ENCODE data around the gene HS6ST1.

The HS6ST1 gene

DNA sequence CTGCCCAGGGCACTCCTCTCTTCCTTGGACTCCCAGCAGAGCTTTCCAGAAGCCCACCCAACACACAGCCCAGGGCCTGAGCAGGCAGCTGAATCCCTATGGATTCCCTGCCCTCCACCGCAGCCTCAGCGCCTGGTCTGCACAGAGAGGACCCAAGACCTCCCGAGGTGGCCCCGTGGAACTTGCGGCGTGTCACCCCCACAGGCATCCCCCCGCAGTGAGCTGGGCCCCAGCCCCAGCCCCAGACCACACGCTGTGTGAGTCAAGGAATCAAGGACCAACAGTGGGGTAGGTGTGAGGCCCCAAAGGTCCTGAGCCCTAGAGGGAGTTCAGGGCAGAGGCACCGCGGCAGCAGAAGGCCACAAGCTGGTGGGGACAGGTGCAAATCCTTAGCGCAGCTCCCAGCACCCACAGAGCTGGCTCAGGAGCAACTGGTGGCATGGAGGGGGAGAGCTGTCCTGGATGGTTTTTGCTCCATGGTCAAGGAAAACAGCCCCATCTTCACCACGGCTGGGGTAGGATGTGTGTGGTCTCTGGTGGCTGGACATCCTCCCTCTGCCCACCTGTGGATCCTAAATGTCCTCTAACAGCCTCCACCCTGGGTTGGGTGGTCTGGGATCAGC is 8.5 kb downstream of the HS6ST1 start:
- no peak for DNase-seq (ENCODE audit: low read depth)

DNA sequence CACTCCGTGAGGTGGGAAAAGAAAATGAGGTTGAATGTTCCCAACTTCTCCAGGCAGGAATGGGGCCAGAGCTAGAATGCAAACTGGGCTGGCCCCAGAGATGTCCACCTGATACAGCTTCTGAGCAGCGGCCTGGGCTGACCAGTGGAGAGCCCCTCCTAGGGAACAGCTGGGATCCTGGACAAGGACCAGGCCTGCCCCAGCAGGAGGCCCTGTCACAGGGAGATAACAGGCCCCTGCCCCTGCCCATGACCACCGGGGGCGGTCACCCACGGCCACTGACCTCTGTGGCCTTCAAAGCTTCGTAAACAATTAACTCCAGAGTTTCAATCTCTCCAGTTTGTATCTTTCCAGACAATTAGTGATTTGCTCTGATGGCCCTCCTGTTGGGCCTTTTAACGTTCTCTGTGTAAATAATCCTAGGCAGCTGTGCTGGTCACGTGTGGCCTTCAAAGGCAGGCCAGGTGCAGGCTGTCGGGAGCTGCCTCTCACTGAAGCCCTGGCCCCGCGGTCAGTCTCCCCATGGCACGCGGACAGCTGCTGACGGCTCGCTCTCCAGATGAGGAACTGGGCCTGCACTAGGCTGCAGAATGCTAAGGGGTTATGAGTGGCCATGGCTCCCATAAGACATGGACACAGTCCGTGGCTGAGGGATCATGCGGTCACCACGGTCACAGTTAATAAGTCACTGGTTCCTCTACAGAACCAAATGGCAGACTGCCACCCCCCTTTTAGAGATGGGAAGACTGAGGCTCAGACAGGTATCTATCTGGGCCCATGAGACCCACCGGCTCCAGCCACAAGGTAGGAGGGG is 9.2 kb downstream of the HS6ST1 start:
- no peak for DNase-seq (ENCODE audit: low read depth)

GRCh38 chr2:128308889-128309279 is 9.8 kb downstream of the HS6ST1 start:
- DNase-seq (ENCODE audit: low read depth) = no peak

GRCh38 chr2:128308284-128308731 is 10.4 kb downstream of the HS6ST1 start:
- DNase-seq (ENCODE audit: low read depth) = no peak

DNA sequence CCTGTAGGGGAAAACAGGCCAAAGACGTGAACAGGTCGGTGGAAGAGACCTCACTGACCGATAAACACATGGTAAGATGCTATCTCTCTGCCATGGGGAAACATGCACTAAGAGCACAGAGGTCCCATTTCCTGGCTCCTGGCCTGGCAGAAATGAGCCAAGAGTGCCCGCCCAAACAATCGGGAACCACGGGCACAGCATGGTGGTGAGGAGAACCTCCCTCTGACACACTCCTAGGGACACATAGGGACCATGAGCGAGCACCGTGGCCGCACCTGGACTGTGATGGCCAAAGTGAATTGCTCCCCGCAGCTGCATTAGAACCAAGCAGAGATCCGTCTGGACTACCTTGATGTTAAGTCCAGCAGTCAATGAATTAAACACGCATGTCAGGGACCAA is 11.1 kb downstream of the HS6ST1 start:
- no peak for DNase-seq (ENCODE audit: low read depth)

- DNase-seq (ENCODE audit: low read depth) = no peak
These were observed 11.7 kb downstream of the HS6ST1 start for GRCh38 chr2:128306931-128307460.

- no peak for DNase-seq (ENCODE audit: low read depth)
These were observed 12.4 kb downstream of the HS6ST1 start for GRCh38 chr2:128306081-128306930.

DNA sequence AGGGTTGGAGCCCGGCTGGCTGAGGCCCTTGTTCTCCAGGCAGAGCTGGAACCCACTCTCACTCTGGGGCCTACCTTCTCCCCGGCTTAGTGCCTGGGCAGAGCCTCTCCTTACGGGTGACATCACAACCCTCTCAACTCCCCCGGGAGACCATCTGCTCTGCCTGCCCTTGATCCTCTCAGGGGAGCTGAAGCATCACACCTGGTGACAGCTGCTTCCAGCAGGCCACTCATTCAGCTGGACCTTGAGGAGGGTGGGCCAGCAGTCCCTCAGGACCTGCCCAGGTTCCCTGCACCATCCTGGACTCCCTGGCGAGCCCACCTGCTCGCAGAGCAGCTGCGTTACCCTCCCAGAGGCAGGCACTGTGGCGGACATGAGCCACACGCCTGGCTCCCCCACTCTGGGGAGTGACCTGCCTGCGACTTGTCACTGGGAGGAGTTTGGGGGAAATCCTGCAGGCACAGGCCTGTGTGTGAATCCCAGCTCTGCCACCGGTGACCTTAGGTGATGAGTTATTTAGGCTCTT is 13.1 kb downstream of the HS6ST1 start:
- no peak for DNase-seq (ENCODE audit: low read depth)

- DNase-seq (ENCODE audit: low read depth) = no peak
These were observed 13.7 kb downstream of the HS6ST1 start for GRCh38 chr2:128304715-128305554.

- DNase-seq (ENCODE audit: low read depth) = no peak
These were observed 14.3 kb downstream of the HS6ST1 start for GRCh38 chr2:128304330-128304714.

GRCh38 chr2:128303911-128304310 is 14.8 kb downstream of the HS6ST1 start:
- no peak for DNase-seq (ENCODE audit: low read depth)

GRCh38 chr2:128303095-128303791 is 15.4 kb downstream of the HS6ST1 start:
- DNase-seq (ENCODE audit: low read depth) = no peak

GRCh38 chr2:128302744-128303067 is 16.0 kb downstream of the HS6ST1 start:
- DNase-seq (ENCODE audit: low read depth) = no peak

DNA sequence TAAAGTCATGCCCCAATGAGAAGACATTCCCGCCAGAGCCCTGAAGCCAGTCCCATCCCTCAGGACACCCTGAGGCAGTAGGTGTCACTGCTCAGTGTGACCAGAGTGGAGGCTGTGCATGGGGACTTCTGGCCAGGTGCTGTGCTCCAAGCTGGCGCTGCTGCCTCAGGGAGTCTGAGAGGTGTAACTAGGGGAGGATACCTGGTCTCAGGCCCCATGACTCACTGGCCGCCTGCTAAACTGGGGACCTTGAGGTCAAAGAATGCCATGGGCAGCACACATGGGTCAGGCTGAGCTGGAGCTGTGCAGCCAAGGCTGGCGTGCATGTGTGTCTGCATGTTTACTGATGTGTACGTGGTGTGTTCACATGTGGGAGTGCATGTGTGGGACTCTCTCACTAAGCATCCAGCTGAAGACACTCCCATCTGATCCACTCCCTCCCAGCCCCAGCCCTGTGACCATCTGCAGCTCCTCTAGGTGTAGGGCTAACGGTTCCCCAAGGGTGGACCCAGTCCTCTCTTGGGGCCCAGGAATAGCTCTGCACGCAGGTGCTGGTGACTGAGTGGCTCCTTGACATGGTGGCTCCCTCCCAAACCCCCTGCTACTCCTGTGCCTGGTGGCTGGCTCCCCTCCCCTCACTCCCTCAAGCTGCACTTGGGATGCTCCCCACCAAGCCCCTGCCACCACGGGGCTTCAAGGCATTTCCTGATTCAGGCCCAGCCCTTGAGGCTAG is 16.5 kb downstream of the HS6ST1 start:
- no peak for DNase-seq (ENCODE audit: low read depth)

DNA sequence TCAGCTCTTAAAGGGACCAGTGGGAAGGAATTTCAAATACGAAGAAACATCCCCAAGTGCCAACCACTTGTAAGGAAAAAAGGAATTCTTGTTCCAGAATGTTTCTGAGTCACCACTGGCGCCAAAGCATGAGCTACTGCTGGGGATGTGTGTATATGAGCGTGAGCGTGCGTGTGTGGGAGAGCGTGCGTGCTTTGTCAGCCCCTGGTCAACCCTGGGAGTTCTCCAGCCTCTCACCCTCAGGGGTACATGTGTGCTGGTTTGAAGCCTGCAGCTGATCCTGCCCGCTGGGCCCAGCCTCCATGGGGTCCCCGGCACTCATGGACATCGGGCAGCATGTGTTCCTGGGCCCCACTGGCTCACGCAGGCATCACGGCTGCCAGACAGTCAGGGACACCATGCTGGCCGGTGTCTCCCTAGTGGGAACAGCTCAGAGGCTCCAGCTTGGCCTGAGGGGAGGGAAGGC is 17.1 kb downstream of the HS6ST1 start:
- no peak for DNase-seq (ENCODE audit: low read depth)

GRCh38 chr2:128301021-128301420 is 17.6 kb downstream of the HS6ST1 start:
- DNase-seq (ENCODE audit: low read depth) = no peak

GRCh38 chr2:128300151-128301020 is 18.3 kb downstream of the HS6ST1 start:
- DNase-seq (ENCODE audit: low read depth) = no peak

- no peak for DNase-seq (ENCODE audit: low read depth)
These were observed 19.0 kb downstream of the HS6ST1 start for GRCh38 chr2:128299628-128300027.
